Measurements from ENCODE around the gene CYP3A7.
"Not testable (repeated sequence)": the region's sequence is repeated elsewhere in the genome, so short reads cannot be mapped to it uniquely, and the experiment has no call there.

CYP3A7 gene

DNA sequence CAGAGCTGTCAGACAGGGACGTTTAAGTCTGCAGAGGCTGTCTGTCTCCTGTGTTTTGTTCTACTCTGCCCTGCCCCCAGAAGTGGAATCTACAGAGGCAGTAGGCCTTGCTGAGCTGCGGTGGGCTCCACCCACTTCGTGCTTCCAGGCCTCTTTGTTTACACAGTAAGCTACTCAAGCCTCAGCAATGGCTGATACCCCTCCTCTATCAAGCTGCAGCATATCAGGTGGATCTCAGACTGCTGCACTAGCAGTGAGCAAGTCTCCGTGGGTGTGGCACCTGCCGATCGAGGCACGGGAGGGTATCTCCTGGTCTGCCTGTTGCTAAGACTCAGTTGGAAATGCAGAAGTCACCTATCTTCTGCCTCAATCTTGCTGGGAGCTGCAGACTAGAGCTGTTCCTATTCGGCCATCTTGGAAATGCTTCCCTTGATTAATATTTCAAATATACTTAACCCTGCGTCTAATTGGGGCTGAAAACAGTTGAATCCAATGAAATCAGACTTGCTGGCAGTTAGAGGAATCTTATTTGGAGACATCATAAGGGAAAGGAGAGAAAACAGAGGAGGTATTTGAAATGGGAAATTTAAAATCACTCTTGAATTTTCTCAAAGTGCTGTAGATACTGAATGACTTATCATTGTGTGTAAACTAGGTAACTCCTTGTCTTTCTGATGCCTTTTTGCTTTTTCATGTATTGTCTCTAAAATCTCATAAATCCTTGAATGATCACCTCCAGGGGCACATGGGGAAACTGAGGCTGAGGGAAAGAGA is 41.4 kb downstream of the CYP3A7 start:
- TF ChIP-seq CTCF (IDR thresholded peaks at IDR 0.05; ENCODE audit: low read depth, low read length): no peak
- H3K4me3 ChIP-seq (ENCODE audit: low read depth, low read length): no peak overlapping the region

- no peak overlapping the region for H3K4me3 ChIP-seq (ENCODE audit: low read depth, low read length)
- TF ChIP-seq CTCF (IDR thresholded peaks at IDR 0.05; ENCODE audit: low read depth, low read length): no peak
Measured at GRCh38 chr7:99693100-99693426, 41.9 kb downstream of the CYP3A7 start.

- H3K4me3 ChIP-seq (ENCODE audit: low read depth, low read length): not testable (repeated sequence)
Measured at GRCh38 chr7:99692563-99692962, 42.4 kb downstream of the CYP3A7 start.

GRCh38 chr7:99691658-99692057 is 43.3 kb downstream of the CYP3A7 start:
- not testable (repeated sequence) for H3K4me3 ChIP-seq (ENCODE audit: low read depth, low read length)

DNA sequence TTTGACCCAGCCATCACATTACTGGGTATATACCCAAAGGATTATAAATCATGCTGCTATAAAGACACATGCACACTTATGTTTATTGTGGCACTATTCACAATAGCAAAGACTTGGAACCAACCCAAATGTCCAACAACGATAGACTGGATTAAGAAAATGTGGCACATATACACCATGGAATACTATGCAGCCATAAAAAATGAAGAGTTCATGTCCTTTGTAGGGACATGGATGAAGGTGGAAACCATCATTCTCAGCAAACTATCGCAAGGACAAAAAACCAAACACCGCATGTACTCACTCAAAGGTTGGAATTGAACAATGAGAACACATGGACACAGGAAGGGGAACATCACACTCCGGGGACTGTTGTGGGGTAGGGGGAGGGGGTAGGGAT is 44.1 kb downstream of the CYP3A7 start:
- H3K4me3 ChIP-seq (ENCODE audit: low read depth, low read length): not testable (repeated sequence)

- not testable (repeated sequence) for H3K4me3 ChIP-seq (ENCODE audit: low read depth, low read length)
Measured at GRCh38 chr7:99685871-99686608, 49.0 kb downstream of the CYP3A7 start.

- TF ChIP-seq CTCF (IDR thresholded peaks at IDR 0.05; ENCODE audit: low read depth, low read length): no peak
Measured at GRCh38 chr7:99685129-99685758, 49.8 kb downstream of the CYP3A7 start.

DNA sequence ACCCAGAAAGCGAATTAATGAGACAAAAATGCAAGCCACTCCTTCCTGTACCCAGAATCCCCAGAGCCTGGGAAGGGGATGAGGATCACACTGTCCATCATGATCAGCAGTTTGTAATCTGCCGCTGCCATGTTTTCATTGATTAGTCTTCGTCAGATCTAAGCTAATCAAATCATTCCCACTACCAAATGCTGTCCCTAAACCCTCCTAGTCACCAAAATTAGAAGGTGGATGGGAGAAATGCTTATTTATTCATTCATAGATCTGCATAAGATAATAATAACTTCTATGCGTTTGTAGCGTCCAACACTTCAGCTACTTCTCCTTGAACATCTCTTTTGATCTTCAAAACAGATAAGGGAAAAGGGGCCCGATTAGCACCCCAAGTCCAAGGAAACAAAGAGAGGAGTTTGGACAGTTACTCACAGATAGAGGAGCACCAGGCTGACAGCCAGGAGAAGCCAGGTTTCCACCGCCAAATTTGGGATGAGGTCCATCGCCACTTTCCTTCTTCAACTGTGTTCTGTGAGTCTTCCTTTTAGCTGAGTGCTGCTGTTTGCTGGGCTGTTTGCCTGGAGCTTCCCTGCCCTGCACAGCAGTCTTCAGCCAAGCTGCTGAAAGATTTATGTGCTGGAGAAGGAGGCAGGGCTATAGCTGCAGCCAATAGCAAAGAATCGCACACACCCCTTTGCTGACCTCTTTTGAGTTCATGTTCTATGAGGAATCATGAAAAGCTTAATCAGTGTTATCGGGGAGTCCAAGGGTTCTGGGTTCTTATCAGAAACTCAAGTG is 55.4 kb downstream of the CYP3A7 start, which contains the start of gene CYP3A5:
CYP3A5 (minus strand) TSS at position 597 of the 792 bp plus-strand sequence; CDS start at position 497, 100 bp downstream.
- no peak within 1 kb of the TSS for H3K4me3 ChIP-seq (ENCODE audit: low read depth, low read length)
- no peak for TF ChIP-seq CTCF (IDR thresholded peaks at IDR 0.05; ENCODE audit: low read depth, low read length)

More at GRCh38 chr7:99685129-99685758, 49.8 kb downstream of the CYP3A7 start:
- no peak overlapping the region for H3K4me3 ChIP-seq (ENCODE audit: low read depth, low read length)

DNA sequence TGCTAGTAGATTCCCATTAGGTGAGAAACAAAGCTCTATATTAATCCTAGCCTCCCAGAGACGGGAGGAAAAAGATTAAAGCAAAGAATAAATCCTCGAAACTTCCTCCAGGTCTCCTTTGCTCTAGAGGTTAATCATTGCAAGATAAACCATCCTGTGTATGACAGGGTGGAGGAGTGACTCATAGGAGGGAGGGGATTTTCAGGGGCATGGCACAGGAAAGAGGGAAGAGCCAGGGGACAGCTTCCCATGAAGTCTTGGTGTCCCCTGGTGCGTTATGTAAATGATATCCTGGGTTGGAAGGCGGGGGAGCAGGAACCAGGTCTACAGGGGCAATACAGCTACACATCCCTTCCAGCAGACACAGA is 56.0 kb downstream of the CYP3A7 start:
- no peak for TF ChIP-seq CTCF (IDR thresholded peaks at IDR 0.05; ENCODE audit: low read depth, low read length)
- H3K4me3 ChIP-seq (ENCODE audit: low read depth, low read length): no peak overlapping the region

All from WI38 (cell line).